ENCODE data around the gene BOLA3.

Gene BOLA3

GRCh38 chr2:74100254-74101216, 47.2 kb downstream of the BOLA3 start:
- H3K4me1 ChIP-seq (ENCODE audit: control insufficient read depth, insufficient read depth, low read length), result no peaks in the 10 kb centered on the region
- H3K36me3 ChIP-seq (ENCODE audit: control insufficient read depth in 2 of 2, insufficient read depth in 1 of 2, low read length in 2 of 2), result peaks cover 0 to 52% of the 10 kb centered on the region in 2 experiments; a peak in 2 of 3 replicates
- H3K4me3 ChIP-seq (ENCODE audit: low read depth, low read length), result no peak overlapping the region
- TF ChIP-seq ZFP69B (tag by site-specific recombination; IDR thresholded peaks at IDR 0.05) (no peak), ZNF341 (tag by site-specific recombination; IDR thresholded peaks at IDR 0.05; ENCODE audit: low read depth) (0 out of 2 replicates have a peak, but pooled peaks have one; percentile 24)
- no peaks in the 10 kb centered on the region for H3K9me3 ChIP-seq (ENCODE audit: control insufficient read depth, insufficient read depth, low read depth, low read length)
- POLR2A ChIA-PET, result interaction anchor here (1.3 kb wide), 1 partner anchor 20 kb away, joined by 3 read pairs; no protein-coding TSS in a partner anchor
- no peak overlapping the region for H3K27ac ChIP-seq (ENCODE audit: extremely low read depth, low read depth, low read length)
- CTCF ChIA-PET, result no interaction called here

- peaks cover 0 to 58% of the 10 kb centered on the region in 2 experiments; a peak in 2 of 3 replicates for H3K36me3 ChIP-seq (ENCODE audit: control insufficient read depth in 2 of 2, insufficient read depth in 1 of 2, low read length in 2 of 2)
- no peak overlapping the region for H3K27ac ChIP-seq (ENCODE audit: extremely low read depth, low read depth, low read length)
- H3K9me3 ChIP-seq (ENCODE audit: control insufficient read depth, insufficient read depth, low read depth, low read length), result no peaks in the 10 kb centered on the region
- no peaks in the 10 kb centered on the region for H3K4me1 ChIP-seq (ENCODE audit: control insufficient read depth, insufficient read depth, low read length)
- POLR2A ChIA-PET, result interaction anchor here (1.3 kb wide), 1 partner anchor 21 kb away, joined by 3 read pairs; no protein-coding TSS in a partner anchor
- TF ChIP-seq ZSCAN23 (tag by site-specific recombination; IDR thresholded peaks at IDR 0.05) (no peak), ZIC2 (tag by site-specific recombination; IDR thresholded peaks at IDR 0.05) (peak; percentile 78), ZNF23 (tag by site-specific recombination; IDR thresholded peaks at IDR 0.05; ENCODE audit: borderline replicate concordance) (no peak), ZNF747 (tag by site-specific recombination; IDR thresholded peaks at IDR 0.05) (no peak)
- CTCF ChIA-PET, result interaction anchor here (0.5 kb wide), 1 partner anchor 70 kb away, joined by 3 read pairs; no protein-coding TSS in a partner anchor
- H3K4me3 ChIP-seq (ENCODE audit: low read depth, low read length), result no peak overlapping the region
Measured at GRCh38 chr2:74099835-74100234, 47.9 kb downstream of the BOLA3 start.

- ChIA-PET POLR2A (interaction anchor here (1.3 kb wide), 1 partner anchor 21 kb away, joined by 3 read pairs; no protein-coding TSS in a partner anchor), CTCF (interaction anchor here (0.5 kb wide), 1 partner anchor 69 kb away, joined by 3 read pairs; no protein-coding TSS in a partner anchor)
- no peaks in the 10 kb centered on the region for H3K4me1 ChIP-seq (ENCODE audit: control insufficient read depth, insufficient read depth, low read length)
- H3K4me3 ChIP-seq (ENCODE audit: low read depth, low read length), result no peak overlapping the region
- H3K27ac ChIP-seq (ENCODE audit: extremely low read depth, low read depth, low read length), result no peak overlapping the region
- H3K36me3 ChIP-seq (ENCODE audit: control insufficient read depth in 2 of 2, insufficient read depth in 1 of 2, low read length in 2 of 2), result peaks cover 0 to 64% of the 10 kb centered on the region in 2 experiments; a peak in 2 of 3 replicates
- TF ChIP-seq ZNF776 (tag by site-specific recombination; IDR thresholded peaks at IDR 0.05; ENCODE audit: borderline replicate concordance) (no peak), SCRT1 (tag by site-specific recombination; IDR thresholded peaks at IDR 0.05; ENCODE audit: borderline replicate concordance) (no peak), ZNF354C (tag by site-specific recombination; IDR thresholded peaks at IDR 0.05; ENCODE audit: borderline replicate concordance, low read depth) (no peak), HOXA7 (CRISPR knock-in tag; IDR thresholded peaks at IDR 0.05; ENCODE audit: borderline replicate concordance) (no peak), ZSCAN5A (tag by site-specific recombination; IDR thresholded peaks at IDR 0.05) (no peak), ZNF549 (tag by site-specific recombination; IDR thresholded peaks at IDR 0.05) (no peak)
- H3K9me3 ChIP-seq (ENCODE audit: control insufficient read depth, insufficient read depth, low read depth, low read length), result no peaks in the 10 kb centered on the region
Measured at GRCh38 chr2:74099271-74099670, 48.4 kb downstream of the BOLA3 start.

DNA sequence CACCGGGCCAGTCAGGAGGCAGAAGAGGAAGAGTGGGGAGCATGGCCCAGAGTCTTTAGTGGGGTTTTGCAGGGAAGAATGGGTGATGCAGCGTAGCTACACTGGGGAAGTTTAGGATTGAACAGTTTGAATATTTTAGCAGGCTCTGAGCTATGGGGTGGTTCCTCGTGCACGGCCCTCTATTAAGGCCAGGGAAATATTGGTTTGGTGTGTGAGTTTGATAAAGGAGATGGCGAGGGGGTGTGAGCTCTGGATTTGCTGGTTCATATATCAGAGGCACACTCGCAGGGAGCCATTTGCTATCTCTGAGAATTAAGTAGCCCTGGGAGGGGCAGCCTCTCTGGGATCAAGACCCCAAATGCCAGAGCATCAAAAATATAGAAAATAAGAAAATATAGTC, 50.1 kb downstream of the BOLA3 start:
- ChIA-PET CTCF (interaction anchor here (0.6 to 1.0 kb wide), 2 partner anchors 274 to 318 kb away, joined by 4 read pairs; no protein-coding TSS in a partner anchor), POLR2A (no interaction called here)
- Histone ChIP-seq H3K27ac (ENCODE audit: extremely low read depth, low read depth, low read length) (no peak overlapping the region), H3K9me3 (ENCODE audit: control insufficient read depth, insufficient read depth, low read depth, low read length) (no peaks in the 10 kb centered on the region), H3K4me3 (ENCODE audit: low read depth, low read length) (no peak overlapping the region), H3K4me1 (ENCODE audit: control insufficient read depth, insufficient read depth, low read length) (no peaks in the 10 kb centered on the region), H3K36me3 (ENCODE audit: control insufficient read depth in 2 of 2, insufficient read depth in 1 of 2, low read length in 2 of 2) (peaks cover 0 to 69% of the 10 kb centered on the region in 2 experiments; a peak in 2 of 3 replicates)
- no peak for TF ChIP-seq ZEB2 (tag by site-specific recombination; IDR thresholded peaks at IDR 0.05)
- TF ChIP-seq BCL11B (tag by site-specific recombination; IDR thresholded peaks at IDR 0.05; ENCODE audit: low read depth), result no peak
- no peak for TF ChIP-seq ZNF776 (tag by site-specific recombination; IDR thresholded peaks at IDR 0.05; ENCODE audit: borderline replicate concordance)
- TF ChIP-seq ZNF785 (tag by site-specific recombination; IDR thresholded peaks at IDR 0.05), result no peak
